ENCODE results near the gene CCDC120. TPM values are rescaled to one million over a fixed set of nuclear protein-coding genes. Genes with fewer than 3 reads are reported as not detected.

CCDC120 gene
- total RNA-seq, 2 experiments from 2014 or later = 1.4 to 3.6 TPM

DNA sequence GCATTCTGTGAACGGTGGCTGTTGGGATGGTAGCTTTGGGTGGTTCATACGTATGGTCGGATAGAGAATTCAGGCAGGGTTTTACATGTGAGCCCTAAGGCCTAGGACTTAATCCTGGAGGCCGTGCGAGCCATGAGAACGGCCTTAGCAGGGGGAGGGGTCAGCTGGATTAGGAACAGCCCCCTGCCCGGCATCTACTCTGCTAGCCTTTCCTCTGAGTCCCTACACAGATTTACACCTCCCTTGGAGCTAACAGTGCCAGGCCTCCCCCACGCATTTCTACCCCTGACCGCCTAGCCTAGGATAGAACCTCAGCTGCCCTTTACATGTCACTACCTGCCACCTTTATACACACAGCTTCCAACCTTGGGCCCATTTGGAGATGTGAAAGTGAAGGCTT is 7.9 kb downstream of the CCDC120 start:
- intact Hi-C loops (cut with micrococcal nuclease; ENCODE audit: unreplicated experiment) = no loop called here
- Histone ChIP-seq H4K20me1 (ENCODE audit: insufficient read depth, low read length) (no peaks in the 10 kb centered on the region), H2AFZ (ENCODE audit: low read length) (no peak overlapping the region), H3K4me2 (ENCODE audit: low read length) (no peak overlapping the region), H3K4me1 (ENCODE audit: insufficient read depth, low read length, poor library complexity, severe bottlenecking) (no peaks in the 10 kb centered on the region), H3K27ac (ENCODE audit: low read depth, low read length, poor library complexity, severe bottlenecking) (no peak overlapping the region), H3K9me2 (ENCODE audit: insufficient read depth, low read length) (no peaks in the 10 kb centered on the region), H3K9me3 (ENCODE audit: low read length) (no peaks in the 10 kb centered on the region), H3K36me3 (ENCODE audit: insufficient read depth, low read length) (no peaks in the 10 kb centered on the region), H3K4me3 (ENCODE audit: low read depth, low read length, poor library complexity, severe bottlenecking) (no peak overlapping the region), H3K79me2 (ENCODE audit: insufficient read depth, low read depth, low read length) (no peaks in the 10 kb centered on the region)
- DNase-seq (ENCODE audit: low spot score) = no peak
- BruUV-seq (replicated peaks) = no TSS peak
- ChIA-PET POLR2A (no interaction called here), CTCF (ENCODE audit: unreplicated experiment) (no interaction called here)
- TF ChIP-seq EZH2phosphoT487 (IDR thresholded peaks at IDR 0.05; ENCODE audit: borderline replicate concordance, low read depth, low read length) = no peak
- TF ChIP-seq, protein P1, sequence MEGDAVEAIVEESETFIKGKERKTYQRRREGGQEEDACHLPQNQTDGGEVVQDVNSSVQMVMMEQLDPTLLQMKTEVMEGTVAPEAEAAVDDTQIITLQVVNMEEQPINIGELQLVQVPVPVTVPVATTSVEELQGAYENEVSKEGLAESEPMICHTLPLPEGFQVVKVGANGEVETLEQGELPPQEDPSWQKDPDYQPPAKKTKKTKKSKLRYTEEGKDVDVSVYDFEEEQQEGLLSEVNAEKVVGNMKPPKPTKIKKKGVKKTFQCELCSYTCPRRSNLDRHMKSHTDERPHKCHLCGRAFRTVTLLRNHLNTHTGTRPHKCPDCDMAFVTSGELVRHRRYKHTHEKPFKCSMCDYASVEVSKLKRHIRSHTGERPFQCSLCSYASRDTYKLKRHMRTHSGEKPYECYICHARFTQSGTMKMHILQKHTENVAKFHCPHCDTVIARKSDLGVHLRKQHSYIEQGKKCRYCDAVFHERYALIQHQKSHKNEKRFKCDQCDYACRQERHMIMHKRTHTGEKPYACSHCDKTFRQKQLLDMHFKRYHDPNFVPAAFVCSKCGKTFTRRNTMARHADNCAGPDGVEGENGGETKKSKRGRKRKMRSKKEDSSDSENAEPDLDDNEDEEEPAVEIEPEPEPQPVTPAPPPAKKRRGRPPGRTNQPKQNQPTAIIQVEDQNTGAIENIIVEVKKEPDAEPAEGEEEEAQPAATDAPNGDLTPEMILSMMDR (conservative IDR thresholded peaks at IDR 0.05; ENCODE audit: low read length) = no peak

DNA sequence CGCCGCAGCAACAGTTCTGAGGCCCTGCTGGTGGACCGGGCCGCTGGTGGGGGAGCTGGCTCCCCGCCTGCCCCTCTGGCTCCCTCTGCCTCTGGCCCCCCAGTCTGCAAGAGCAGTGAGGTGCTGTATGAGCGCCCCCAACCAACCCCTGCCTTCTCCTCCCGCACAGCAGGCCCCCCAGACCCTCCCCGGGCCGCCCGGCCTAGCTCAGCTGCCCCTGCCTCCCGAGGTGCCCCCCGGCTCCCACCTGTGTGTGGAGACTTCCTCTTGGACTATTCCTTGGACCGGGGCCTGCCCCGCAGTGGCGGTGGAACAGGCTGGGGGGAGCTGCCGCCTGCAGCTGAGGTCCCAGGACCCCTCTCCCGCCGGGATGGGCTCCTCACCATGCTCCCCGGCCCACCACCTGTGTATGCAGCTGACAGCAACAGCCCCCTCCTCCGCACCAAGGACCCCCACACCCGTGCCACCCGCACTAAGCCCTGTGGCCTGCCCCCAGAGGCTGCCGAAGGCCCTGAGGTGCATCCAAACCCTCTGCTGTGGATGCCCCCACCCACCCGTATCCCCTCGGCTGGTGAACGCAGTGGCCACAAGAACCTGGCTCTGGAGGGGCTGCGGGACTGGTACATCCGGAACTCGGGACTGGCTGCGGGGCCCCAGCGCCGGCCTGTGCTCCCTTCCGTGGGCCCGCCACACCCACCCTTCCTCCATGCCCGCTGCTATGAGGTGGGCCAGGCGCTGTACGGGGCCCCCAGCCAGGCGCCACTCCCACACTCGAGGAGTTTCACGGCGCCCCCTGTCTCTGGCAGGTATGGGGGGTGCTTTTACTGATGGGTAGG is 8.7 kb downstream of the CCDC120 start:
- TF ChIP-seq, protein P1 (conservative IDR thresholded peaks at IDR 0.05; ENCODE audit: low read length) = no peak
- TF ChIP-seq EZH2phosphoT487 (IDR thresholded peaks at IDR 0.05; ENCODE audit: borderline replicate concordance, low read depth, low read length) = no peak
- POLR2A ChIA-PET = no interaction called here

DNA sequence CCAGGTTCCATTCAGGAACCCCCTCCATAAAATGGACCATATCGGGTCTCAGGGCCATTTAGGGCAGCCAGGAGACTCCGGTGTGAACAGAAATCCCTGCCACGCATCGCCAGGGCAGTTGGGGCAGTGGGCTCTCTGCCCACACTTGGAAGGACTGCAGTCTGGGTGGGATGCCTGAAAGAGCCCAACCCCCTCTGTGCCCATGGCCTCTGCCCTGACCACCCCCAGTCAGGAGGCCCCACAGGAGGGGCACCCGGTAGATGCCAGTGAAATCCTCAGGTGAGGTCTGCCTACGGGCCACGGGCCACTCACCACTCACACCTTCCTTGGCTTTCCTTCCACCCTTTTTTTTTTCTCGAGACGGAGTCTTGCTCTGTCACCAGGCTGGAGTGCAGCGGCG is 10.2 kb downstream of the CCDC120 start:
- no peaks in the 10 kb centered on the region for H3K79me2 ChIP-seq (ENCODE audit: insufficient read depth, low read depth, low read length)
- H3K4me3 ChIP-seq (ENCODE audit: low read depth, low read length, poor library complexity, severe bottlenecking) = no peak overlapping the region
- no peak overlapping the region for H3K4me2 ChIP-seq (ENCODE audit: low read length)
- H3K36me3 ChIP-seq (ENCODE audit: insufficient read depth, low read length) = no peaks in the 10 kb centered on the region
- ChIA-PET POLR2A (no interaction called here), CTCF (ENCODE audit: unreplicated experiment) (no interaction called here)
- no TSS peak for BruUV-seq (replicated peaks)
- no peak for TF ChIP-seq EZH2phosphoT487 (IDR thresholded peaks at IDR 0.05; ENCODE audit: borderline replicate concordance, low read depth, low read length)
- TF ChIP-seq, protein P1 (conservative IDR thresholded peaks at IDR 0.05; ENCODE audit: low read length) = no peak
- no peak overlapping the region for H2AFZ ChIP-seq (ENCODE audit: low read length)
- H3K4me1 ChIP-seq (ENCODE audit: insufficient read depth, low read length, poor library complexity, severe bottlenecking) = peaks cover under 1% of the 10 kb centered on the region
- H3K9me3 ChIP-seq (ENCODE audit: low read length) = no peaks in the 10 kb centered on the region
- H4K20me1 ChIP-seq (ENCODE audit: insufficient read depth, low read length) = no peaks in the 10 kb centered on the region
- DNase-seq (ENCODE audit: low spot score) = no peak
- intact Hi-C loops (cut with micrococcal nuclease; ENCODE audit: unreplicated experiment) = no loop called here
- H3K9me2 ChIP-seq (ENCODE audit: insufficient read depth, low read length) = no peaks in the 10 kb centered on the region
- H3K27ac ChIP-seq (ENCODE audit: low read depth, low read length, poor library complexity, severe bottlenecking) = no peak overlapping the region

More for the DNA sequence above, 8.7 kb downstream of the CCDC120 start:
- intact Hi-C loops (cut with micrococcal nuclease; ENCODE audit: unreplicated experiment) = no loop called here
- no peaks in the 10 kb centered on the region for H3K4me1 ChIP-seq (ENCODE audit: insufficient read depth, low read length, poor library complexity, severe bottlenecking)
- BruUV-seq (replicated peaks) = no TSS peak
- CTCF ChIA-PET (ENCODE audit: unreplicated experiment) = no interaction called here
- H3K4me2 ChIP-seq (ENCODE audit: low read length) = no peak overlapping the region
- H3K27ac ChIP-seq (ENCODE audit: low read depth, low read length, poor library complexity, severe bottlenecking) = no peak overlapping the region
- no peaks in the 10 kb centered on the region for H3K9me2 ChIP-seq (ENCODE audit: insufficient read depth, low read length)
- no peaks in the 10 kb centered on the region for H3K9me3 ChIP-seq (ENCODE audit: low read length)
- H2AFZ ChIP-seq (ENCODE audit: low read length) = no peak overlapping the region
- no peaks in the 10 kb centered on the region for H3K36me3 ChIP-seq (ENCODE audit: insufficient read depth, low read length)
- H3K79me2 ChIP-seq (ENCODE audit: insufficient read depth, low read depth, low read length) = no peaks in the 10 kb centered on the region
- DNase-seq (ENCODE audit: low spot score) = no peak
- no peaks in the 10 kb centered on the region for H4K20me1 ChIP-seq (ENCODE audit: insufficient read depth, low read length)
- no peak overlapping the region for H3K4me3 ChIP-seq (ENCODE audit: low read depth, low read length, poor library complexity, severe bottlenecking)
